ENCODE measurements around the gene GPR78. TPM values are rescaled to one million over a fixed set of nuclear protein-coding genes. Genes with fewer than 3 reads are reported as not detected.

Gene GPR78
- total RNA-seq, 1 donor from 2014 or later = 0.15 TPM

GRCh38 chr4:8592366-8593263, 12.4 kb downstream of the GPR78 start, which contains the start of gene CPZ:
TSS of gene CPZ (plus strand) at chr4:8592765. CDS start at chr4:8592834, 69 bp downstream.
- H3K9me3 Mint-ChIP-seq (ENCODE audit: low read depth) = no peaks in the 10 kb centered on the region
- no peak within 1 kb of the TSS for H3K27ac Mint-ChIP-seq (ENCODE audit: unreplicated experiment)
- no peaks in the 10 kb centered on the region for H3K36me3 Mint-ChIP-seq (ENCODE audit: low read depth)
- peak; percentile 91 for DNase-seq (ENCODE audit: low spot score)
- H3K27me3 Mint-ChIP-seq (ENCODE audit: low read depth) = peaks cover 12% of the 10 kb centered on the region
- peaks cover 22% of the 10 kb centered on the region for H3K4me1 Mint-ChIP-seq (ENCODE audit: low read depth)
- TF ChIP-seq, protein P1, sequence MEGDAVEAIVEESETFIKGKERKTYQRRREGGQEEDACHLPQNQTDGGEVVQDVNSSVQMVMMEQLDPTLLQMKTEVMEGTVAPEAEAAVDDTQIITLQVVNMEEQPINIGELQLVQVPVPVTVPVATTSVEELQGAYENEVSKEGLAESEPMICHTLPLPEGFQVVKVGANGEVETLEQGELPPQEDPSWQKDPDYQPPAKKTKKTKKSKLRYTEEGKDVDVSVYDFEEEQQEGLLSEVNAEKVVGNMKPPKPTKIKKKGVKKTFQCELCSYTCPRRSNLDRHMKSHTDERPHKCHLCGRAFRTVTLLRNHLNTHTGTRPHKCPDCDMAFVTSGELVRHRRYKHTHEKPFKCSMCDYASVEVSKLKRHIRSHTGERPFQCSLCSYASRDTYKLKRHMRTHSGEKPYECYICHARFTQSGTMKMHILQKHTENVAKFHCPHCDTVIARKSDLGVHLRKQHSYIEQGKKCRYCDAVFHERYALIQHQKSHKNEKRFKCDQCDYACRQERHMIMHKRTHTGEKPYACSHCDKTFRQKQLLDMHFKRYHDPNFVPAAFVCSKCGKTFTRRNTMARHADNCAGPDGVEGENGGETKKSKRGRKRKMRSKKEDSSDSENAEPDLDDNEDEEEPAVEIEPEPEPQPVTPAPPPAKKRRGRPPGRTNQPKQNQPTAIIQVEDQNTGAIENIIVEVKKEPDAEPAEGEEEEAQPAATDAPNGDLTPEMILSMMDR (IDR thresholded peaks at IDR 0.05) = peak; percentile 9
- H3K4me3 Mint-ChIP-seq (ENCODE audit: unreplicated experiment) = peak within 1 kb of the TSS; percentile 60

- peaks cover 10% of the 10 kb centered on the region for H3K27me3 Mint-ChIP-seq (ENCODE audit: low read depth)
- peak; percentile 68 for DNase-seq (ENCODE audit: low spot score)
Observed at GRCh38 chr4:8593264-8594096, 13.3 kb downstream of the GPR78 start.

DNA sequence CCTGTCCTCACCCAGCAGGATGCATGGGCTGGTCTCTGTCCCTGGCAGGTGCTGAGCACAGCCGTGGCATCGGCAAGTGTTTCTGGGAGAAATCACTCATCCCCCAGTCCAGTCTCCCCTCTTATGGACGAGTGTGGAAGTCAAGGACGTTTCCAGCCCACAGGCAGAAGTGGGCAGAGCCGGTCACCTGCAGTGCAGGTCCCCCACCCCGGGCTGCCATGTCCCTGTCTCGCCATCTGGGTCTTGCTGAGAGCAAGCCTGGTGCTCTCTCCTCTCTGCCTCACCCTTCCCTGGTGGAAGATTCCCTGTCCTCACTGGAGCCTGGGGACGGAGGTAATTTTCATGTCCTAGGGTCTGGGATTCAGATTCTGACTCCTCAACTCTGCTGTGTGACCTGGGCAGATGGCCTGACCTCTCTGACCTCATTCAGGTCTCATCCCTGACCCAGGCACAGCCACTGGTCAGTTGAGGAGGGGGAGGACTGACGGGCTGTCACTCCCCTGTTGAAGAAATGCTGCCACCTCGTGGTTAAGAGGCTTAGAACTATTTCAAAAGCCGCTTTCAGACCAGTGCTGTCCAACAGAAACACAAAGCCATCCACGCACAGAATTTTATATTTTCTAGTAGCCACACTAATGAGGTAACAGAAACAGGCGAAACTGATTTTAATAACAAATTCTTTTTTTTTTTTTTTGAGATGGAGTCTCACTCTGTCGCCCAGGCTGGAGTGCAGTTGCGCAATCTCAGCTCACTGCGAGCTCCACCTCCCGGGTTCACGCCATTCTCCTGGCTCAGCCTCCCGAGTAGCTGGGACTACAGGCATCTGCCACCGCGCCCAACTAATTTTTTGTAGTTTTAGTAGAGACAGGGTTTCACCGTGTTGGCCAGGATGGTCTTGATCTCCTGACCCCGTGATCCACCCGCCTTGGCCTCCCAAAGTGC, 14.2 kb downstream of the GPR78 start:
- TF ChIP-seq, protein P1 (IDR thresholded peaks at IDR 0.05) = peak; percentile 92
- Mint-ChIP-seq H3K27ac (ENCODE audit: unreplicated experiment) (no peak overlapping the region), H3K4me3 (ENCODE audit: unreplicated experiment) (peak overlapping the region; percentile 34), H3K4me1 (ENCODE audit: low read depth) (peaks cover 25% of the 10 kb centered on the region), H3K36me3 (ENCODE audit: low read depth) (no peaks in the 10 kb centered on the region), H3K27me3 (ENCODE audit: low read depth) (peaks cover 10% of the 10 kb centered on the region), H3K9me3 (ENCODE audit: low read depth) (no peaks in the 10 kb centered on the region)
- DNase-seq (ENCODE audit: low spot score) = peak; percentile 51

More at GRCh38 chr4:8593264-8594096, 13.3 kb downstream of the GPR78 start:
- Mint-ChIP-seq H3K9me3 (ENCODE audit: low read depth) (no peaks in the 10 kb centered on the region), H3K4me1 (ENCODE audit: low read depth) (peaks cover 22% of the 10 kb centered on the region), H3K27ac (ENCODE audit: unreplicated experiment) (no peak overlapping the region), H3K4me3 (ENCODE audit: unreplicated experiment) (peak overlapping the region; percentile 60), H3K36me3 (ENCODE audit: low read depth) (no peaks in the 10 kb centered on the region)
- TF ChIP-seq, protein P1 (IDR thresholded peaks at IDR 0.05) = no peak

GRCh38 chr4:8595237-8596087, 15.3 kb downstream of the GPR78 start:
- Mint-ChIP-seq H3K27me3 (ENCODE audit: low read depth) (peaks cover 10% of the 10 kb centered on the region), H3K4me3 (ENCODE audit: unreplicated experiment) (no peak overlapping the region), H3K9me3 (ENCODE audit: low read depth) (no peaks in the 10 kb centered on the region), H3K4me1 (ENCODE audit: low read depth) (peaks cover 23% of the 10 kb centered on the region), H3K27ac (ENCODE audit: unreplicated experiment) (no peak overlapping the region), H3K36me3 (ENCODE audit: low read depth) (no peaks in the 10 kb centered on the region)
- no peak for DNase-seq (ENCODE audit: low spot score)
- TF ChIP-seq, protein P1 (IDR thresholded peaks at IDR 0.05) = no peak

Data from chondrocyte (in vitro differentiated cells).